ENCODE results near the gene PSMB8.
A peak's percentile ranks its signal among the peaks of the same experiment; 100 is the strongest.
"Not testable (repeated sequence)": the region's sequence is repeated elsewhere in the genome, so short reads cannot be mapped to it uniquely, and the experiment has no call there.

PSMB8 gene

GRCh38 chr6:32836873-32837272 lies 7.0 kb downstream of the PSMB8 start:
- no peak for DNase-seq

GRCh38 chr6:32835167-32835893 lies 8.5 kb downstream of the PSMB8 start:
- DNase-seq, result no peak

DNA sequence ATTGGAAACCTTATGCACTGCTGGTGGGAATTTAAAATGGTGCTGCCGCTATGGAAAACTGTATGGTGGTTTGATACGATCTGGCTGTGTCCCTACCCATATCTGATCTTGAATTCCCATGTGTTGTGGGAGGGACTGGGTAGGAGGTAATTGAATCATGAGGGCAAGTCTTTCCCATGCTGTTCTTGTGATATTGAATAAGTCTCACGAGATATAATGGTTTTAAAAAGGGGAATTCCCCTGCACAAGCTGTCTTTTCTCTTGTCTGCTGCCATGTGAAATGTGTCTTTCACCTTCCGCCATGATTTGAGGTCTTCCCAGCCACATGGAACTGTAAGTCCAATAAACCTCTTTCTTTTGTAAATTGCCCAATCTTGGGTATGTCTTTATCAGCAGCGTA lies 10.2 kb downstream of the PSMB8 start:
- DNase-seq, result no peak

- no peak for DNase-seq
Measured at GRCh38 chr6:32832535-32832934, 11.3 kb downstream of the PSMB8 start.

DNA sequence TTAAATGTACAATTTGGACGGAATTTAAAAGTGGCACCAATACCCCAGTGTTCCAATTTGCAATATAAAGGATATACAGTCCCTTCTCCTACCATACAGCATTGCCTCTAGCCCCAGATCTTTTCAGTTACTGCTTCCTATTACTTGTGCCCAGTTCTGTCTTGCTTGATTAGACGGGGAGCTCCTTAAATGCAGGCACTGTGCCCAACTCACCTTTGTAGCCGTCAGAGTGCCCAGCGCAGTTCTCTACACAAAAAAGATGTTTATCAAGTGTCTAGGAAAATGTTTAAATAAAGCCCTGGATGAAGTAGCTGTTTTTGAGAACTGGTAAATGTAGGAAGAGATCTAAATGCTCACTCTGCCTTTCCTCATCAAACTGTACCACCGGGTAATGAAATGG lies 12.9 kb downstream of the PSMB8 start:
- no peak for DNase-seq

GRCh38 chr6:32830017-32830416 lies 13.8 kb downstream of the PSMB8 start:
- no peak for DNase-seq

DNA sequence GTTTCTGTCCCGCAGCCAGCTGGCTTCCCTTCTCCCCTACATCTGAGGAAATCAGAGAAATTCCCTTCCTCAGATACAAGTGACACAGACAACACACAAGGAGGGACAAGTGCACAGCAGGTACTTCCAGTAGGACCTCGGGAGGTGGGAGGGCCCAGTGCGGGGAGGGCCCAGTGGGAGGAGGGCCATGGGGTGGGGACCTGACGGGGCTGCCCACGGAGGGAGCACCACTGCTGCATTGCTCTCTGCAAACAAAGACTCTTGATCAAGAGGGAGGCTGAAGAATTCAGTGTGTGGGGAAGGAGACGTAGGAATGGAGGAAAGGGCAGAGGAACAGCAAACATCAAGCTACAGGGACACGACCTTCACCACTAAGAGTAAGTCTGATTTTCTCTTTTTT lies 14.4 kb downstream of the PSMB8 start:
- no peak for DNase-seq

GRCh38 chr6:32827025-32827424 lies 16.8 kb downstream of the PSMB8 start:
- DNase-seq, result no peak

DNA sequence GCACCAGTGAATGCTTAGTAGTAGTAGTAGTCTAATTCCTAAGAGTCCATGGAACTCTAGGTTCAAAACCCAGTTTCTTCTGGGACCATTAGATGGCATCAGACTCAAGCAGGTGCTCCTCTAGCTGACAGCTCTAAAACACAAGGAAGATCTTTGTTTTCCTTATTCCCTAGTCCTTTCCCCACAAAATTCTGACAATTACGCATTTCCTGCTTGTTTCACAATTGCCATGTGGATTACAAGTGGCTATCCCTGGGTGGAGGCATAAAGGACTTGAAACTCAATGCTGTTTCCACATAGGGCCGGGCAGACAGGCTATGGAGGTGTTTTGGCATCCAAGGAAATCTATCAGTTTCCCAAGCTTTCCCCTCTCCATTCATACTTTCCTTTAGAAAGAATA lies 17.9 kb downstream of the PSMB8 start:
- DNase-seq, result no peak

- DNase-seq, result no peak
Measured at GRCh38 chr6:32819729-32820128, 24.1 kb downstream of the PSMB8 start.

DNA sequence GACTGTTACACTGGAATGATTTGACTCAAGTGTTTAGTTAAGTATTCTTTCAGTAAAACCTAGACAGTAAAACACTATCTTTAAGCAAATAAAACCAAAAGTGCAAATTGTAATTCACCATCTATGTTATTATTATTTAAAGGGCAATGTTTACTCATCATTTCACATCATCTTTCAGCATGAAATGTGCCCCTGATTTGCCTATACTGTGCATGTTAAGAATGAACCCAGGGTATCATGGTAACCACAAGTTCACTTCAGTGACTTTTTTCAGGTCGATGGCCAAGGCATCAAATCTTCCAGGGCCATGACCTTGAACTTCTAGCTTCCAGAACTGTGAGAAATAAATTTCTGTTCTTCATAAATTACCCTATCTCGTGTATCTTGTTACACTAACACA lies 25.0 kb downstream of the PSMB8 start:
- no peak for DNase-seq

DNA sequence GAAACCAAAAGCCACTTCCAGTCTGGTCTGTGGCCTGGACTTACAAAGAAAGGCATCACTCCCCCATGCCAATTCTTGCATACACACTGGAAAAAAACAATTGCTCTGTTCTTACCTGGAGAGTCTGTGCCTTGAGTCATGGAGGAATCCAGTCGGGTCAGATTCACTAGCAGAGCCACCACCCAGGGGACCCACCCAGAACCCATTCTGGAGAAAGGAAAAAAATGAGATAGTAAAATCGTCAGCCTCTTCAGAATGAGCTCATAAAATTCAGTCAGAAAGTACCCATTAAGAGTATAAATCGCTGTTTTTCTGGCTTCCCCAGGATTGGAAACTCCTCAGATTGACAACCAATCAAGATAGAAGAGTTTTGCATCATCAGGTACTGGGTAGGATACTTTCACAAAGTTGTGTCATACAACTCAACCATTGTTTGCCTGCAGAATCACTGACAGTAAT lies 27.1 kb downstream of the PSMB8 start, which contains the start of gene HLA-DOB:
HLA-DOB (minus strand) TSS at position 257 of the 459 bp plus-strand sequence; CDS start at position 206, 51 bp downstream.
- DNase-seq, result no peak

- DNase-seq, result no peak
Measured at GRCh38 chr6:32815996-32816395, 27.9 kb downstream of the PSMB8 start.

DNA sequence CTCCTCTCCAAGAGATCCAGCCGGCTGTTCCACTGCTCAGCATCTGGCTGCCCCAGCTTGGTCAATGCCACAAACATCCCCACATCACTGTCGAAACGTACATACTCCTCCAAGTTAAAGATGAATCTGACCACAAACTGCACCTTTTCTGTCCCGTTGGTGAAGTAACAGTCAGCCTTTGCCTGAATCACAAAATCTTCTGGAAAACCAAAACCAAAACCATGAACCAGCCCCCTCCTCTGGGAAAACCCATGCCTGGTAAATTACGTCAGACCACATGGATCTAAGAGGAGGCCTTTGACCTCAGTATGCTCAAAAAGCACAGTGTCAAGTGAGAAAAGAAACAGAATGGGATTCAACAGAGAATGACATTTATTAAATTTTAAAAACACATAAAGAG lies 28.7 kb downstream of the PSMB8 start:
- DNase-seq, result no peak

- no peak for DNase-seq
Measured at GRCh38 chr6:32814145-32814544, 29.7 kb downstream of the PSMB8 start.

DNA sequence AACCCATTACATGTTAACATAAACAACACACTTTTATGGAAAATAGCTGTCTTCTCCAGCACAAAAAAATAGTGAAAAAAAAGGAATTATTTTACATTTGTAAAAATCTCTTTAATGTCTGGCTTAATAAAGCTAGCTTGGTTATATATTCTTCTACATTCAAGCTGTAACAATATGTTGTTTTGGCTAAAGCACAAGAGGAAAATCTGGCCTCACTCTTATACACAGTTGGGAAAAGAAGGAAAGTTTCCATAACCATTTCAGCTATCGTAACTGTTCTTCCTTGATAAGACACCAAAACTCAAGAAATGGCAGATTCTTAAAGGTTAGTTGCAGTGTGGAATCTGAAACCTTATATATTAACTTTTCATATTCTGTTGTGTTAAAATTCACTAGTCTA lies 34.7 kb downstream of the PSMB8 start:
- DNase-seq, result no peak

- DNase-seq, result no peak
Measured at GRCh38 chr6:32807020-32807580, 36.7 kb downstream of the PSMB8 start.

- DNase-seq, result not testable (repeated sequence)
Measured at GRCh38 chr6:32805404-32805803, 38.4 kb downstream of the PSMB8 start.

DNA sequence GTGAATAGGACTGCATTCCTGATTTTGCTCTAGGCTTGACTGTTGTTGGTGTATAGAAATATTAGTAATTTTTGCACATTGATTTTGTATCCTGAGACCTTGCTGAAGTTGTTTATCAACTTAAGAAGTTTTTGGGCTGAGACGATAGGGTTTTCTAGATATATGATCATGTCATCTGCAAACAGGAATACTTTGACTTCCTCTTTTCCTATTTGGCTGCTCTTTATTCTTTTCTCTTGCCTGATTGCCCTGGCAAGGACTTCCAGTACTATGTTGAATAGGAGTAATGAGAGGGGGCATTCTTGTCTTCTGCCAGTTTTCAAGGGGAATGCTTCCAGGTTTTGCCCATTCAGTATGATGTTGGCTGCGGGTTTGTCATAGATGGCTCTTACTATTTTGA lies 40.4 kb downstream of the PSMB8 start:
- DNase-seq, result no peak

DNA sequence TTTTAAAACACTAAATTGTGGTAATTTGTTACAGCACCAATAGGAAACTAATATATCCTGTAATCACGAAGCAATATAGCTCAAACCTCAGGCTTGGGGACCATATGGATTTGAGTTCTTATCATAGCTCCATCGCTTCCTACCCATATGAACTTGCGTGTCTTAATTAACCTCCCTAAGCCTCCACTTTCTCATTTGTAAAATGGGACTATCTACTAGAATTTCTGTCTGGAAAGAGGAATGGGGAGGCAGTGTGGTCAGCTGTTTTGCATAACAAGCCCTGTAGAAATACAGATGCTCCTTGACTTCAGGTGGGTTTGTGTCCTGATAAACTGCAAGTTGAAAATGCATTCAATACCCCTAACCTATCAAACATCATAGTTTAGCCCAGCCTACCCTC lies 44.1 kb downstream of the PSMB8 start:
- no peak for DNase-seq

DNA sequence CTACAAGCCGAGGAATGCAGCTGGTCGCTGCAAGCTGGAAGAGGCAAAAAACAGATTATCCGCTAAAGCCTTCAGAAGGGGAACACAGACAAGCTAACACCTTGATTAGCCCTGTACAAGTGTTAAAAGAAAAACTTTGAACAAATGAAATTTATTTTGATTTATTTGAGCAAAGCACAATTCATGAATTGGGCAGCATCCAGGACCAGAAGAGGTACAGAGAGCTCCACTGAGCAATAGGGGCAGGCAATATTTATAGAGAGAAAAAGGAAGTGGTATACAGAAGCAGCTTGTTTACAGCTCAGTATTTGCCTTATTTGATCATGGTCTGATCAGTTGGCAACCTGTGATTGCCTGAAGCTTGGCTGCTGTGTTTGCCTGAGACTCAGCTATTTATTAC lies 44.7 kb downstream of the PSMB8 start:
- no peak for DNase-seq

DNA sequence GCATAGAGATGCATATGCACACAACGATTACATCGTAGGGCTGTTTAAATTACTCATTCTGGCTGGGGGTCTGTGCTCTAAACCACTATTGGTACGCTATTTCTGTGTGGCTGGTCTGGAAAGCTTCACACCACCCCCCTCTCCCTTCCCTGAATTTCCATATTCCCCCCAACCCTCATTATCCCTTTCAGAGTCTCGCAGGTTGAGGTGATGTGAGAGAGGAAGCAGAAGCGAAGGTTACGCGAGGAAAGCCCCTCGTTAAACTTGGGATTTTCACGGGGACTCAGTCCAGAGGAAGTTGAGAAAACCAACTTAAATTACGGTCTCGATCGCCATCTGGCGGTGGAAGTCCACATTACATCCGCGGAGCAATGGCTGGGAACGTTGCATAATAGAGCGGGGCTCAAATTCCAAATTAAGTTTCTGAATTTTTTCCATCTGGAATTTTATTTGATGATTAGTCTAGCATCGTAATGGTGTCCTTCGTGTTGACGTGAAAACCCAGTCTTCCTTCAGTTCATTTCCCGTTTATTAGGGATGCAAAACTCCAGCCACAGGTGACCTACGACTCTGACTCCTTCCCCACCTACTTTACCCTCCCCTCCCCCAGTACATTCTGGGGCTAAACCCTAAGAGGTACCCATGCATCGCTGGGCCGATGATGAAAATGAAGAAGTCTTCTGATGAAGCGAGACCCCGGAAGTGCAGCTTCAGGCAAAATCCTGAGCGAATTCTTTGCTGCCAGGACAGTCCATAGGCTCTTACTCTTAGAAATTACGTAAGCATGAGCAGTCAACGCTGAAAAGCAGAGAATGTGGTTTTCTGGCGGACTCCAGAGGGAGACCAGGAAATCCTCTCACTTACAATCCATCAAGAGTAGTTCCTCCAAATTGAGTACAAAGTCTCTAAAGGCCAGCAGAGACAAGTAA lies 46.7 kb downstream of the PSMB8 start:
- peak; percentile 87 to 88 for DNase-seq

DNA sequence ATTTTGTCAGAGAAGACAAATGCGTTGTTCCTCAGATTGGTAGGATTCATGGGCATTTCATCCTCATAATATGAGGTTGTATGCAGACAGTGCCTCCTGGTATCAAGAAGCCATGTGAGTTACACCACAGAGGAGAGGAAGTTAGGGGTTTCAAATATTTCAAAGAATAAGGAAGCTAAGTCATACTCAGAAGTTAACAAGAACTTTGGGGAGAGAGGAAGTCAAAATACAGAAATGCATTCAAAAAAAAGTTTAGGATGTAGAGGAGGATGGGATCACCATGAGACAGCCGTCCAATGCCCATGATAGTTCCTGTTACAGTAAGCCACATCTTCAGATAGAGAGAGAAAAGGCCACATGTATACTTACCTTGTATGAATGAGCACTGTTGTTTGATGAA lies 49.3 kb downstream of the PSMB8 start:
- DNase-seq, result no peak

Data from stimulated activated CD4-positive, alpha-beta T cell treated with anti-CD3 and anti-CD28 coated beads, Interleukin-2, amount 100 ng/mL, for 24 hours (primary cell).